DOHH2 (cell line): ENCODE measurements around the gene CD2BP2.
A peak's percentile ranks its signal among the peaks of the same experiment; 100 is the strongest.

Experiments used
- EZH2phosphoT487 ChIP-seq: fragments of 200-600 bp; sonication (generic); IDR thresholded peaks from 2 replicates; pipeline ENCODE4 v1.6.1; 2017; ENCODE audit warnings: borderline replicate concordance, mild to moderate bottlenecking, antibody characterized with exemption, low read length, moderate library complexity, mixed read lengths
- TF ChIP-seq, protein P1 (sequence below): fragments of 200-600 bp; sonication (generic); IDR thresholded peaks from one replicate; pipeline ENCODE4 v1.5.1; 2014; ENCODE audit warnings: antibody characterized with exemption, mild to moderate bottlenecking, low read depth, low read length; ENCODE audit not compliant: poor library complexity, severe bottlenecking

DNA sequence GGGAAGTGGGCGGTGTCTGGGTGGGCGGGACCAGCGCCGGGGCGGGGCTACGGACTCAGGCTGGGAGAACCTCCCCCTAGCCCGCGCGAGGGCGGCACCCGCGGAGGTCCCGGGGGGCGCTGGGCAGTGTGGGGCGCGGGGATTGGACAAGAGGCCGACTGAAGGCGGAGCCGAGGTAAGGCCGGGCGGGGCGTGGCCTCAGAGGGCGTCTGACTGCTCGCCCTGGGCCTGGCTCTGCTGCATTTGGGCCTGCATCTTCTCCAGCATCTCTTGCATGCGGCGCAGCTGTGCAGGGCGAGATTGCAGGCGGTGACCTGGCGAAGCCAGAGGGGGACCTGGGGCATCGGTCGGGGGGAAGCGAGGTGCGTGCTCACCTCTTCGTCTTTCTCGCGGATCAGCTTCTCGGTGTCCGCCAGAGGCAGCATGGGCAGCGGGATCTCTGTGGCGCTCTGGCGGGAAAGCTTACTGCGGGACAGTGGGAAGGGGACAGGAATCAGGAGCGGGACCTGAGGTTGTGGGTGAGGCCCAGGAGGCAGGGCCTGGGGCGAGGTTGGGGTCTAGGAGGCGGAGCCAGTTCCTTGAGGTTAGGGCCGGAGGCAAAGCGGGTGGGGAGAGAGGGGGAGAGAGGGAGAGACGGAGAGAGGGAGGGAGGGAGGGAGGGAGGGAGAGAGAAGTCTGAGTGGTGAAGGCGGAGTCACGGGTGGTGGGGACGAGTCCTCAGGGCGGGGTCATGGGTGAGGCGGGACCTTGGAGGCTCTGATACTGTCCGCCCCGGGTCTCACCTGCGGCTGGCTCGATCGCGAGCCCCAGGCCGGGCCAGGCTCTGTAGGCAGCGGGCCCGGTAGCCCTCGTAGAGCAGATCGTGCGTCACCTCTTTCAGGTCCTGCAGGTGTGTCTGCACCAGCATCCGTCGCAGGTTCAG is 23.4 kb upstream of the CD2BP2 start:
- TF ChIP-seq, protein P1, sequence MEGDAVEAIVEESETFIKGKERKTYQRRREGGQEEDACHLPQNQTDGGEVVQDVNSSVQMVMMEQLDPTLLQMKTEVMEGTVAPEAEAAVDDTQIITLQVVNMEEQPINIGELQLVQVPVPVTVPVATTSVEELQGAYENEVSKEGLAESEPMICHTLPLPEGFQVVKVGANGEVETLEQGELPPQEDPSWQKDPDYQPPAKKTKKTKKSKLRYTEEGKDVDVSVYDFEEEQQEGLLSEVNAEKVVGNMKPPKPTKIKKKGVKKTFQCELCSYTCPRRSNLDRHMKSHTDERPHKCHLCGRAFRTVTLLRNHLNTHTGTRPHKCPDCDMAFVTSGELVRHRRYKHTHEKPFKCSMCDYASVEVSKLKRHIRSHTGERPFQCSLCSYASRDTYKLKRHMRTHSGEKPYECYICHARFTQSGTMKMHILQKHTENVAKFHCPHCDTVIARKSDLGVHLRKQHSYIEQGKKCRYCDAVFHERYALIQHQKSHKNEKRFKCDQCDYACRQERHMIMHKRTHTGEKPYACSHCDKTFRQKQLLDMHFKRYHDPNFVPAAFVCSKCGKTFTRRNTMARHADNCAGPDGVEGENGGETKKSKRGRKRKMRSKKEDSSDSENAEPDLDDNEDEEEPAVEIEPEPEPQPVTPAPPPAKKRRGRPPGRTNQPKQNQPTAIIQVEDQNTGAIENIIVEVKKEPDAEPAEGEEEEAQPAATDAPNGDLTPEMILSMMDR: peak; percentile 14
- no peak for TF ChIP-seq EZH2phosphoT487
